ENCODE data around the gene CD109. TPM values are rescaled to one million over a fixed set of nuclear protein-coding genes. Genes with fewer than 3 reads are reported as not detected.
"Not testable (repeated sequence)": the region's sequence is repeated elsewhere in the genome, so short reads cannot be mapped to it uniquely, and the experiment has no call there.

The CD109 gene
- total RNA-seq, 1 donor: 3.0 TPM

DNA sequence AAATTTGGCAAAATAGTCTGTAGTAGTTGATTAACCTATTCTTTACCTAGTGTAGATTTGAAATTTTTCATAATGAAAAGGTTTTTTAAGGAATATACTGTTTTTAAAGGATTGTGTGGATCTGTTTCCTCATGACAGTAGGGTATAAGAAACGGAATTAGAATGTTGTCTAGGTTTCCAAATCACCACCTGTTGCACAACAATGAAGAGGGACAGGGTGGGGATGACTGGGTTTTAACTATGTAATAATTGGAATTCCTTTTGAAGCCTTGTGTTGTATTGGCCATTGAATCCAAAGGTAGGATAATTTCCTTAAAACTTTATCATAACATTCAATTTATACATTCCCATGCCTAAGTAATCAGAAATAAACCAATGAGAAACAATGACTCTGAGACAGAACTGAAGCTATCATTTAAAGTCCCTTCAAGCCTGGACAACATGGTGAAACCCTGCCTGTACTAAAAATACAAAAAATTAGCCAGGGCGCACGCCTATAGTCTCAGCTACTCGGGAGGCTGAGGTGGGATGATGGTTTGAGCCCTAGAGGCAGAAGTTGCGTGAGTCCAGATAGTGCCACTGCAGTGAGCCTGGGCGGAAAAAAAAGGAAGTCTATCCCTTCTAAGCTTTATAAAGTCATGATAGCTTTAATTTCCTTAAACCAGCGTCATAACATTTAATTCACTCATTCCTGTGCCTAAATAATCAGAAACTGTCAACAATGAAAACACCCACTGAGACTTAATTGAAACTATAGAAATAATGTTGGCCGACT is 23.9 kb upstream of the CD109 start:
- peaks cover 14% of the 10 kb centered on the region for H3K4me1 ChIP-seq (ENCODE audit: insufficient read depth, low read length)
- H3K9me3 ChIP-seq (ENCODE audit: low read depth, low read length): no peaks in the 10 kb centered on the region
- H3K4me3 ChIP-seq (ENCODE audit: low read length): no peak overlapping the region
- peaks cover 3% of the 10 kb centered on the region for H3K27me3 ChIP-seq (ENCODE audit: insufficient read depth, low read length)

DNA sequence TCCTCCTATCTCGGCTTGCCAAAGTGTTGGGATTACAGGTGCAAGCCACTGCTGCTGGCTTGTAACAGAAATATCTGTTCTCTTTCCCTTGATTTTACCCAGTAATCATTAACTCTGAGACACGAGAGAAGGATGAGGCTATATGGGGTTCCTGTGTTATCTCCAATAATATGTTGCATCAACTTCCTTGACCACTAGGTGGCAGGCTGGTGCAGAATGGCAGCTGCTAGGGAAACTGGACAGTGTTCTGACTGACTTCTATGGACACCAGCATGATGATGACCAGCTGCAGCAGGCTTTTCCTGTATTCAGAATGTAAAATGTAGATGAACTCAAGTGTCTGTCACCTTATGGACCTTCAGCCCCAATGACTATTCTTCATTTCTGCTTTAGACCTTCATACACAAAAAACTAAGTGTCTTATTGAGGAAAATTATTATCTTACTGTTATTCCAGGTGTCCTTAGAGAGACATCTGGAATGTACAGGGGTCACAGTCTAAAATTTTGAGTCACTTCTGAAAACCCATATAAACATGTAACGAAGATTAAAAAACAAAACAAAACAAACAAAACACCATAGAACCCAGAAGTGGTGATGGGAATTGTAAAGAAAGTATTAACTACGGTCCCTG is 20.4 kb upstream of the CD109 start:
- Histone ChIP-seq H3K4me3 (ENCODE audit: low read length) (no peak overlapping the region), H3K27me3 (ENCODE audit: insufficient read depth, low read length) (peaks cover 3% of the 10 kb centered on the region), H3K4me1 (ENCODE audit: insufficient read depth, low read length) (peaks cover 14% of the 10 kb centered on the region), H3K9me3 (ENCODE audit: low read depth, low read length) (no peaks in the 10 kb centered on the region)

DNA sequence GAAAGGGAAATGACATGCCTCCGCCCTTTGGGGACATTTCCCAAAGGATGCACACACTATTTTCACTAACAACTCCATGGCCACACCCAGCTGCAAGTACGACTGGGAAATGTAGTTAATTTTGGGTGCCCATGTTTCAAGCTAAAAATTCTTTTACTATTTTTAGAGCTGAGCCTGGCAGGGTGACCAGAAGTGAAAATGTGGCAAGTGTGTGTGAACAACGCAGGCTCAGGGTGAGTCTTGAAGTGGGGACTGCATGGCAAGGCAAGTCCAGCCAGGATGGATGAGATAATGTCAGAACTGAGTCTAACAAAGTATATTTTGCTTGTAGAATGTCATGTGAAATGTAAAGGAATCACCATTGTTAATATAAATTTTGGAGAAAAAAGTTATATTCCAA is 17.0 kb upstream of the CD109 start:
- Histone ChIP-seq H3K4me3 (ENCODE audit: low read length) (no peak overlapping the region), H3K4me1 (ENCODE audit: insufficient read depth, low read length) (no peaks in the 10 kb centered on the region), H3K27me3 (ENCODE audit: insufficient read depth, low read length) (no peaks in the 10 kb centered on the region), H3K9me3 (ENCODE audit: low read depth, low read length) (no peaks in the 10 kb centered on the region)

DNA sequence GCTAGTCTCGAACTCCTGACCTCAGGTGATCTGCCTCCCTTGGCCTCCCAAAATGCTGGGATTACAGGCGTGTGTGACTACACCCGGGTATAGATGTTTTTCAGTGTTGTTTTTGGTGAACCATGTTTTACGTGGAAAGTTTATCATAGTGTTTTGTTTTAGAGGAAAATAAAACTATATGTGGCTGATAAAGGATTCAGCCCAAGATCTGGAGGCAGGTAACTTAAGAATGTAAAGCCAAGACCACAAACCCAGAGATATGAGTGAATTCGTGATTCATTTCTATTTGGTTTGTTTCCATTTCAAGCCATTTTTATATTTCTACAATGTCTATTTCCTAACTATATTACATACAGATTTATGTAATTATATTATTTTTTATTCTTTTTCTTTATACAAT is 16.2 kb upstream of the CD109 start:
- not testable (repeated sequence) for H3K27me3 ChIP-seq (ENCODE audit: insufficient read depth, low read length); H3K9me3 ChIP-seq (ENCODE audit: low read depth, low read length); H3K4me3 ChIP-seq (ENCODE audit: low read length); H3K4me1 ChIP-seq (ENCODE audit: insufficient read depth, low read length)

DNA sequence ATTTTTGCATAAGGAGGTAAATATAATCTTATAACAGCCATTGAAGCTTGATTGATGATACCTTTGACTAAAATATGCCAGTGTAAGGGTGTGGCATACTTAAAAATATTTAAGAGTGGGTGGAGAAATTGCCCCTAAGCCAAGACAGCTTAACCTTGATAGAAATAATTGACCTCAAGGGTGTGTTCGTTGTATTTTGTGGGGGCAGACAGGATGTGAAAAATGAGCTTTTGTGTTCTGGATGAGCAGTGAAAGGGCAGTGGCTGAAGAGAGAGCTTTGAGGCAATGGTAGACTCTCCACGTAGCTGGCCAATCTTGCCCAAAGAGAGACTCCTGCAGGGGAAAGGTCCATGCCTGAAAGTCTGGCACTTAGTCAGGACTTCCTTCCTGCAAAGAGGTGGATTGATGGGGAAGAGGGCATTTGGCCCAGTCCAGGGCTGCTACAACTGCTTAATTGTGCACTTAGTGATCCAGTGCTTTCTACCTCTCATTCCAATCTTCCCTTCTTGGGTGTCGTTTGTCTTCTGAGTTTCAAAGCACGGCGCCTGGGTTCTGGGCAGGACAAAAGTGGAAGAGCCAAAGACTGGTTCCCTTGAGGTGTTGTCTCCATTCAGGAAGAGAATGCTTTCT is 15.6 kb upstream of the CD109 start:
- Histone ChIP-seq H3K4me1 (ENCODE audit: insufficient read depth, low read length) (no peaks in the 10 kb centered on the region), H3K27me3 (ENCODE audit: insufficient read depth, low read length) (no peaks in the 10 kb centered on the region), H3K9me3 (ENCODE audit: low read depth, low read length) (no peaks in the 10 kb centered on the region), H3K4me3 (ENCODE audit: low read length) (no peak overlapping the region)

DNA sequence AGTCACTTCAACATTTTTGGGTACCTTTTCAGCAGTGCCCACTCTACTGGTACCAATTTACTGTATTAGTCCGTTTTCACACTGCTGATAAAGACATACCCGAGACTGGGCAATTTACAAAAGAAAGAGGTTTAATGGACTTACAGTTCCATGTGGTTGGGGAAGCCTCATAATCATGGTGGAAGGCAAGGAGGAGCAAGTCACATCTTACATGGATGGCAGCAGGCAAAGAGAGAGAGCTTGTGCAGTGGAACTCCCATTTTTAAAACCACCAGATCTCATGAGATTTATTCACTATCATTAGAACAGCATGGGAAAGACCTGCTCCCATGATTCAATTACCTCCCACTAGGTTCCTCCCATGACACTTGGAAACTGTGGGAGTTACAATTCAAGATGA is 12.4 kb upstream of the CD109 start:
- not testable (repeated sequence) for H3K9me3 ChIP-seq (ENCODE audit: low read depth, low read length); H3K4me1 ChIP-seq (ENCODE audit: insufficient read depth, low read length); H3K4me3 ChIP-seq (ENCODE audit: low read length); H3K27me3 ChIP-seq (ENCODE audit: insufficient read depth, low read length)

DNA sequence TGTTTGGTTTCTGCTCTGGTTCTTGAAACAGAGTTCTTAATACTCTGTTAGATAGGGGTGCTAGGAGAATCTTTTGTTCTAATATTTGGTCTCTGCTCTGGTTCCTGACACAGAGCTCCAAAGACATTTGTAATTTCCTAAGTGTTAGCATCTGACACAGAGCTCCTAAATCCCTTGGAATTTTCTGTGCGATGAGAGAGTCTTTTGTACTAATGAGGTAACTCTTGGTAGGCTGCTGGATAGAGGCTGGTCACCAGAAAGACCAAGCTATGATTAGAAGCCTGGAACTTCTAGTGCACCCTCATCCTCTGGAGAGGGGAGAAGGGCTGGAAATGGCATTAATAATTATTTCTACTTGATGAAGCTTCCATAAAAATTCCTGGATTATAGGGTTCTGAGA is 7.7 kb upstream of the CD109 start:
- Histone ChIP-seq H3K4me3 (ENCODE audit: low read length) (no peak overlapping the region), H3K4me1 (ENCODE audit: insufficient read depth, low read length) (no peaks in the 10 kb centered on the region), H3K9me3 (ENCODE audit: low read depth, low read length) (no peaks in the 10 kb centered on the region), H3K27me3 (ENCODE audit: insufficient read depth, low read length) (no peaks in the 10 kb centered on the region)

DNA sequence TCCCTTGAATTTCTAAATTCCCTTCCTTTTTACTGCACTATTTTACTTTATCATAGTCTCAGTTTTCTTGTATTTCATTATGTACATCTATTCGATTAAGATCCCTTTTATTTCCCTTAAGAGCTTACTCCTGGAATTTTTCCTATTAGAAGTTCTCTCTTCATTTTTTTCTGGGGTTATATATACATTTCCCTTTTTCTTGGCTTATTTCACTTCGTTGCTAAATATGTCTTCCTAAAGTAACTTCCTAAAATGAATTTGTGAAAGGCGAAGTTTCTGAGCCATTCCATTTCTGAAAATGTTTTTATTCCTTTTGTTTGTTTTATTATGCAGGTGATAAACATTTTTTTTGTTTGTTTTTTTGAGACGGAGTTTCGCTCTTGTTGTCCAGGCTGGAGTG is 5.9 kb upstream of the CD109 start:
- peaks cover 1% of the 10 kb centered on the region for H3K4me1 ChIP-seq (ENCODE audit: insufficient read depth, low read length)
- no peaks in the 10 kb centered on the region for H3K9me3 ChIP-seq (ENCODE audit: low read depth, low read length)
- H3K27me3 ChIP-seq (ENCODE audit: insufficient read depth, low read length): peaks cover 4% of the 10 kb centered on the region
- H3K4me3 ChIP-seq (ENCODE audit: low read length): no peak overlapping the region

DNA sequence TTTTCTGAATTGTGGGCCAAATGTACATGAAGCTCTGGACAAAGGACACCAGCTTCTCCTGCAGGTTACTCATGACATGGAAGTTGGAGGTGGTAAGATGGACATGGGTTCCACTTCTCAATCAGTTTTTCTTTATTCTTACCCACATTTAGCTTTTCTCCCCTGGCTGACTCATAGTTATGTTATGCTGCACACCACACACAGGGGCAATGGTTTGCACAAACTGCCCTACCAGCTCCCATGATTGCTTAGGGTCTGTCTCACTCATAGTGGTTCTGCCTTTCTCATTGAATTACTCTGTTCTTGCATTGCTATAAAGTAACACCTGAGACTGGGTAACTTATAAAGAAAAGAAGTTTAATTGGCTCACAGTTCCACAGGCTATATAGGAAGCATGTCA is 4.5 kb upstream of the CD109 start:
- H3K9me3 ChIP-seq (ENCODE audit: low read depth, low read length): no peaks in the 10 kb centered on the region

DNA sequence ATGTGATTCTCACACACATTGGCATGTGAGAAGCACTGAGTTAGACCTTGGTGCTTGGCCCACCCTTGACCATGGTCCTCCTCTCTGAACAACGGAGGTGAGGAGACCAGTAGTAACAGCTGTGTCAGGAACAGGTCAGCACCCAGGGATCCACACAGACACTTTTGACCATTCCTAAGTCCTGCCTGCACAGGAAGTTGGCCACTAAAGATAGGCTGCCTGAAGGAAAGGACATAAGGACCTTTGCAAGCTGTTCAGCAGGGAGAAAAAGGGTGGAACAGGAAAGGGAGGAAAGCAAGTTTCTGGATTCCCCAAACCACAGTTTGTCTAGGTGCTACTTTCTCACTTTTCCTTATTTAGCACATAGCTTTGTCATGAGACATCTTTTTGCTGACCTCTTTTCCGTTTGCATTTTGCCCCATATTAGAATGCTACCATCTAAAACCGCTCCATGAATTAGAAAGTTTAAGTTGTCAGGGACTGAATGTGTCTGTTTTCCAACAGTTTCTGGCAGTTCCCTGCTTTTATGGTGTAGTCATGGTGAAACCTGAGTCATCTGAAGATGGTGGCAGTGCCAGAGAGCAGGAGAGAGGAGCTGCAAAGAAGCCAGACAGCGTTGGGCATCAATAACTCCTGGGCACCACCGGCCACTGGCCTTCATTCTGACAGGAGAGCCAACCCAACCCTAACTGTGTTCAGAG is 1.1 kb upstream of the CD109 start:
- no peaks in the 10 kb centered on the region for H3K9me3 ChIP-seq (ENCODE audit: low read depth, low read length)
- peaks cover 7% of the 10 kb centered on the region for H3K27me3 ChIP-seq (ENCODE audit: insufficient read depth, low read length)
- no peak overlapping the region for H3K4me3 ChIP-seq (ENCODE audit: low read length)
- peaks cover 23% of the 10 kb centered on the region for H3K4me1 ChIP-seq (ENCODE audit: insufficient read depth, low read length)

More for the DNA sequence above, 4.5 kb upstream of the CD109 start:
- Histone ChIP-seq H3K4me3 (ENCODE audit: low read length) (no peak overlapping the region), H3K27me3 (ENCODE audit: insufficient read depth, low read length) (peaks cover 7% of the 10 kb centered on the region), H3K4me1 (ENCODE audit: insufficient read depth, low read length) (peaks cover 15% of the 10 kb centered on the region)

DNA sequence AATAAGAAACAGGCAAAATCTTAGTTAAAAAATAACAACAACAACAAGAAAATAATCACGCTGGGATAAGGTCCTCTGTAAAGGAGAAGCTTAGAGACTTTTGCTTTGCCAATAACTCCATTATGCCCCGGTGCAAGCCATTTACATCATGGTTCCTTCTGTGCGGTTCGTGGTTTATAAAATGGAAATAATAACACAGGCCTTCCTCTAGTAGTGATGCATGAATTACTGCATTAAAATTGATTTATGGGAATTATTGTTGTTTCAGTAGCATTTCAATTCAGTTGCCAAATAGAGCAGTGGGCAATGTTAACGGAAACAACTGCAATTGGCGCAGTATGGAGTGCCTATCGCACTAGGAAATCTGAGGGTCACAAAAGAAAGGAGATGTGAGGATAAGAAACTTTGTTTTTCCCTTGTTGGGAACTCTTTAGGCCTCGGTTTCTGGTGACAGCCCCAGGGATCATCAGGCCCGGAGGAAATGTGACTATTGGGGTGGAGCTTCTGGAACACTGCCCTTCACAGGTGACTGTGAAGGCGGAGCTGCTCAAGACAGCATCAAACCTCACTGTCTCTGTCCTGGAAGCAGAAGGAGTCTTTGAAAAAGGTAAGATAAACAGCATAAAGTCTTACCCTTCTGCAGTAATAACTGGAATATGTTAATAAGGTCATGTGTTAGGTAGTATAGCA is 1.1 kb downstream of the CD109 start:
- no peaks in the 10 kb centered on the region for H3K9me3 ChIP-seq (ENCODE audit: low read depth, low read length)
- no peak overlapping the region for H3K4me3 ChIP-seq (ENCODE audit: low read length)
- peaks cover 7% of the 10 kb centered on the region for H3K27me3 ChIP-seq (ENCODE audit: insufficient read depth, low read length)
- peaks cover 23% of the 10 kb centered on the region for H3K4me1 ChIP-seq (ENCODE audit: insufficient read depth, low read length)

DNA sequence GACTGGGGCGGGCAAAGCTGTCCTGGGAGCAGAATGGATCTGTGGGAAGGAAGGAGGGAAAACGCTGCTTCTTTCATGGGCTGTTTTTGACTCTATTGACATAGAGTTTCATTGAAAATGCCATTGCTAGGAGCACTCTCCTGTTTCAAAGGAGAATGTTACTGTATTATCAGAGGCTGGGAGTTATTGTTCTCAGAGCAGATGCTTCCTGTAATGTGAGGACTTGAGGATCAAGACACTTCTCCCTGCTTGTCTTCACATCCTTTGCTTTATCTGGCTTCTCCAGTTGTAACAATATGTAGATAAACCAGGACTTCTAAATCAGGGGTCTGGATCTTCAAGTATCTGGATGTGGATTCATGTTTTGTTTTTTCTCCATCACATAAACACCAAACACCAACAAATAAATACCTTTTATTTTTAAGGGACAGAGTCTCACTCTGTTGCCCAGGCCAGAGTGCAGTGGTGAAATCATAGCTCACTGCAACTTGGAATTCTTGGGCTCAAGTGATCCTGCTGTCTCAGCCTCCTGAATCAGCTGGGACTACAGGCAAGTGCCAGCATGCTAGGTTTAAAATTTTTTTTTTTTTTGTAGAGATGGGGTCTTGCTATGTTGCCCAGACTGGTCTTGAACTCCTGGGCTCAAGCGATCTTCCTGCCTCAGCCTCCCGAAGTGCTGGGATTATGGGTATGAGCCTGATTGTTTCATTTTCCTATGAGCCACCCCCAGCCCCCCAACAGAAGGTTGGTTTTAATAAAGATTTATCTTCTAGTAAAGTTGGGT is 3.9 kb downstream of the CD109 start:
- no peaks in the 10 kb centered on the region for H3K9me3 ChIP-seq (ENCODE audit: low read depth, low read length)

DNA sequence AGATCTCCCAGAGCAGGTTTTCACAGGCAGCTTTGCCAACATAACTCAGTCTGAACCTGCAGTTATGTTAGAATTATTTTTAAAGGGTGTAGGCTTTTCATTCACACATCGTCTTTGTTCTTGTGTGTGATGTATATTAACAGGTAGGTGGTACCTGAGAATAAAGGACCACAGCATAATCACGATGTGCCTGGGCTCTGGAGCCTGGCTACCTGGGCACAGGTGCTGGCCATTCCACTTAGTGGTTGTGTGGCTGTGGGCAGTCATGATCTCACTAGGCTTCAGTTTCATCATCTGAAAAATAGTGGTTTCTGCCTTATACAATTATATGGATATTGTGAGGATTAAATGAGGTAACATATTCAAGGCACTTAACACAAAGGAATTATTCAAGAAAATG is 6.4 kb downstream of the CD109 start:
- no peaks in the 10 kb centered on the region for H3K27me3 ChIP-seq (ENCODE audit: insufficient read depth, low read length)
- no peaks in the 10 kb centered on the region for H3K9me3 ChIP-seq (ENCODE audit: low read depth, low read length)
- H3K4me3 ChIP-seq (ENCODE audit: low read length): no peak overlapping the region
- H3K4me1 ChIP-seq (ENCODE audit: insufficient read depth, low read length): peaks cover under 1% of the 10 kb centered on the region

More for the DNA sequence above, 3.9 kb downstream of the CD109 start:
- Histone ChIP-seq H3K4me1 (ENCODE audit: insufficient read depth, low read length) (peaks cover 23% of the 10 kb centered on the region), H3K27me3 (ENCODE audit: insufficient read depth, low read length) (peaks cover 5% of the 10 kb centered on the region), H3K4me3 (ENCODE audit: low read length) (no peak overlapping the region)

DNA sequence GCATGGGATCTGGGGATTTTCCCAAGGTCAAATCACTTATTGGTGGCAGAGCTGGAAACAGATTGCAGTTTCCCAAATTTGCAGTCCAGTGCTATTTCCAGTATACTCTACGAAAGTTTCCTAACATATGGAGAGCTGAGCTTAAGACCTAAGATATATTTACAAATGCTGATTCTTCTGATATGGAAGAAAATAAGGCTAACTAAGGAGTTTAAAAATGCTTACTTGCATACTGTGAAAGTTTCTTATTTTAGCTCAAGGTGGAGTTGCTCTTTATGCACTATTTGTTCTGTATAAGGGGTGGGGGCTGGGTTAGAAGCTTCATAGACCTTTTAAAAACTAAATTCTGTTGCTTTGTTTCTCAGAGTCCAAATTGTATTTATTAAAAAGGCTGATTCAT is 7.5 kb downstream of the CD109 start:
- H3K9me3 ChIP-seq (ENCODE audit: low read depth, low read length): no peaks in the 10 kb centered on the region
- no peaks in the 10 kb centered on the region for H3K27me3 ChIP-seq (ENCODE audit: insufficient read depth, low read length)
- H3K4me1 ChIP-seq (ENCODE audit: insufficient read depth, low read length): no peaks in the 10 kb centered on the region
- no peak overlapping the region for H3K4me3 ChIP-seq (ENCODE audit: low read length)

Data from mononuclear cell (primary cell).